Activated CD8-positive, alpha-beta memory T cell treated with anti-CD3 and anti-CD28 coated beads, Interleukin-2, amount 10 ng/mL, durations not matched to agents 7 days and 5 days (primary cell): ENCODE results near the gene IFNGR1. TPM values are rescaled to one million over a fixed set of nuclear protein-coding genes. Genes with fewer than 3 reads are reported as not detected.

Experiments used
- ATAC-seq: fragments of 150-1000 bp; cut with Tn5 transposase; one replicate; pipeline ENCODE4 v1.10.0; 2021; ENCODE audit warnings: moderate library complexity
- CTCF ChIA-PET: fragments of 350-600 bp; sonication (Branson Sonifier 250); formaldehyde crosslinking; loops from one replicate; lab custom pipeline; 2021; ENCODE audit warnings: antibody characterized with exemption; lab: Charles Lee
- DNase-seq: peaks from one replicate; pipeline ENCODE4 v3.0.0-alpha.2; 2020
- H3K27ac Mint-ChIP-seq: one replicate; pipeline ENCODE4 v1.8.0; 2021; ENCODE audit warnings: mild to moderate bottlenecking, mixed read lengths
- H3K27me3 Mint-ChIP-seq: one replicate; pipeline ENCODE4 v1.8.0; 2021; ENCODE audit warnings: mixed read lengths
- H3K36me3 Mint-ChIP-seq: one replicate; pipeline ENCODE4 v1.8.0; 2021; ENCODE audit warnings: mild to moderate bottlenecking, mixed read lengths
- H3K4me1 Mint-ChIP-seq: one replicate; pipeline ENCODE4 v1.8.0; 2021; ENCODE audit warnings: mixed read lengths
- H3K4me3 Mint-ChIP-seq: one replicate; pipeline ENCODE4 v1.8.0; 2021; ENCODE audit warnings: mild to moderate bottlenecking, moderate library complexity, mixed read lengths
- H3K9me3 Mint-ChIP-seq: one replicate; pipeline ENCODE4 v1.8.0; 2022; ENCODE audit warnings: low read depth, mixed read lengths
- total RNA-seq, 2 experiments: library from RNA; stranded (reverse); gene quantifications; one replicate each; pipeline ENCODE4 v1.2.3, GENCODE V29; 2021

Gene IFNGR1
- total RNA-seq, 2 experiments from 2014 or later: 13.3 to 18.2 TPM

DNA sequence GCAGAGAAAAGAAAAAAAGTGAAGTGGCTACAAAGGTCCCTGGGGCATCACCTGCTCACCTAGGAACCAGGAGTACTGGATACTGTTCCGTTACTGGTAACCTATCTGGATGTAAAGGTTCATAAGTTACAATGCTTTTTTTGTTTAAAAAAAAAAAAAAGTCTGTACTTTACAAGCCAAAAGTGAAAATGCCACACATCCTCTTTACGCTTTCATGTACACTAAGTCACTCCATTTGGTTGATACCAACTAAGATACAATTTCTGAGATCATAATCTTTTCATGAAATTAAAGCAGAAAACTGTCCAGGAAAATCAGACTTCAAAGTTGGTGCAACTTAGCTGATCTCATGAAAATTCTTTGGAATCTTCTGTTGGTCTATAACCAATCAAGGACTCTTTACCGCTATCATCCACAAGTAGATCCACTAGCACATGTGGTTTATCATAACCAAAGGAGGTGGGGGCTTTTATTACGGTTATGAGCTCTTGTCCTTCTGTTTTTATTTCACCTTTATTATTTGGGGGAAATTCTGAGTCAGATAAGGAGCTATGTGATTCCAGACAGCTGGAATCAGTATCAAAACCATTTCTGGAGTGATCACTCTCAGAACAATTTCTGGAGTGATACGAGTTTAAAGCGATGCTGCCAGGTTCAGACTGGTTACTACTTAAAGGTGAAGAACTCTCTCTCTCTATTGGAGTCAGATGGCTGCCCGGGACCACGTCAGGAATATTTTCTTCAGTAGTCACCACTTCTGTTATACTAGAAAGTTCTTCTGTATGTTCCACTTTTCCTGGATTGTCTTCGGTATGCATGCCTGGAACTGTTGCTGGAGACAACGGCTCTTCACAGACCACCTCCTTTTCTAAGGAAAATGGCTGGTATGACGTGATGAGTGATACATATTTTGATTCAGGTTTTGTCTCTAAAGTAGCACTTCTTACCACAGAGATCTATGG is 21.2 kb downstream of the IFNGR1 start:
- Mint-ChIP-seq H3K27ac (no peak overlapping the region), H3K27me3 (no peaks in the 10 kb centered on the region), H3K36me3 (peaks cover 30% of the 10 kb centered on the region), H3K4me3 (no peak overlapping the region), H3K9me3 (no peaks in the 10 kb centered on the region), H3K4me1 (no peaks in the 10 kb centered on the region)
- DNase-seq: no peak
- CTCF ChIA-PET: no interaction called here
- no peak for ATAC-seq

DNA sequence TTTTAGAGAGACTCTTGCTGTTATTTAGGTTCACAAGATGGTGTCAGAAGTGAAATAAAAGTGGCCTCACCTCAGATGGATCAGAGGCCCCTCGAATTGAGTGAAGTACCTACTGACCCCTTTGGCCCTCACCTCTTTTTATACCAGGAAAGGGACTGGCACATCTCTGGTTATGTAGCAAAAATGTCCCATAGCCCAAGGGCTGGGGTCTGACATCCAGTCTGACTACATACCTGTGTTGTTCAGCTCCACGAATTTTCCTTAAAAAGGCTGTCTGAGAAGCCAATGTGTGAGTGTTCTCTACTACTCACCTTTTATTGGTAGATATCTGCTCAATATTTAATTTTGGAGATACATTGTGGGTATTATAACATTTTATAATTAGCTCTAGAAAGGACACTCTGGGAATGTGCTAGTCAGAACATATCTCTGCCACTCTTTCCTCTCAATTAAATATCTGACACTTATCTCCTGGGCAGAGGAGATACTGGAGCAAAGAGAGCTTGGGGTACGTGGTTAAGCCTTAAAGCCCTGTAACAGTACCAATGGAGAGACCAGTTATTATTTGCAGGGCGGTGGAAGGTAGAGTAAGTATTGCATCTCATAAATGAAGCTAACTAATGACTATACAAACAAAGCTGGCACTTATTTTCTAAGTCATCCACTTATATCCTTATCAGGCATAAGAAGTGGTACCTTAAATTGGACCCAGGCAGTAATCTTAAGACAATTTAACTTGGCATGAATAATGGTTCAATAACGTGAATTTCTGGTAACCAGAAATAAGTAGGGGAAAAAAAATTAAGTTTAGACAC is 25.7 kb downstream of the IFNGR1 start:
- CTCF ChIA-PET: interaction anchor here (0.7 kb wide), 1 partner anchor 20 kb away, joined by 4 read pairs; no protein-coding TSS in a partner anchor
- H3K27me3 Mint-ChIP-seq: no peaks in the 10 kb centered on the region
- H3K4me3 Mint-ChIP-seq: no peak overlapping the region
- peaks cover 20% of the 10 kb centered on the region for H3K36me3 Mint-ChIP-seq
- ATAC-seq (no peak), DNase-seq (no peak)
- H3K27ac Mint-ChIP-seq: no peak overlapping the region
- H3K9me3 Mint-ChIP-seq: peaks cover 7% of the 10 kb centered on the region
- no peaks in the 10 kb centered on the region for H3K4me1 Mint-ChIP-seq

DNA sequence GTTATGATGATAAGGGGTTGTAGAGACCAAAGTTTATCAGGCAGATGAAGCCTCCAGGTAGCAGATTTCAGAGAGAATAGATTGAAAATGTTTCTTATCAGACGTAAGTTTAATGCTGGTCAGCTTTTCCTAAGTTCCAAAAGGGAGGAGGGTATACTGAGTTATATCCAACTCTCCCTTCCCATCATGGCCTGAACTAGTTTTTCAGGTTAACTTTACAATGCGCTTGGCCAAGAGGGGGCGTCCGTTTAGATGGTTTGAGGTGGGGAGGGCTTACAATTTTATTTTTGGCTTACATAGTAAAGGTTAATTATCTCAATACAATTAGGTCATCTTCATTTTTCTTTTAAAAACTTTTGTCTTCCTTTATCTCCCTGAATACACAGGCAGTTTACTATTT is 26.4 kb downstream of the IFNGR1 start:
- CTCF ChIA-PET: no interaction called here
- Mint-ChIP-seq H3K4me1 (no peaks in the 10 kb centered on the region), H3K9me3 (peaks cover 7% of the 10 kb centered on the region)

DNA sequence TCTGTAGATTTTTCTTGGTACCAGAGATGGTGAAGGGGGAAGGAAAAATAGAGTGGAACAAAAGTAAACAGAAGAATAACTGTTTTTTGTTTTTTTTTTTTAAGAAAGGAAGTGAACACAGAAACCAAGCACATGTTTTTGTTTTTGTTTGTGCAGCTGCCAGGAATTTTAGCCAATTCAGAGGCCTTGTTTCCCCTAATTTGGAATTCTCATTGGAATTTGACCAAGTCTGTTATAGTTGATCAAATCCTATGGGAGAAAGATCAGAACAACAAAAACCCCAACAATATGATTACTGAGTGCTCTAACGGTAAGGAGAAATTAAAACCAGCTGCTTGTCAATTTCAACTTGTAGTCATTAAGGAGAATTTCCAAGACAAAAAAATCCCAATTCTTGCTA is 27.5 kb downstream of the IFNGR1 start:
- Mint-ChIP-seq H3K36me3 (peaks cover 11% of the 10 kb centered on the region), H3K4me3 (no peak overlapping the region), H3K9me3 (peaks cover 8% of the 10 kb centered on the region), H3K4me1 (no peaks in the 10 kb centered on the region), H3K27me3 (no peaks in the 10 kb centered on the region), H3K27ac (no peak overlapping the region)
- CTCF ChIA-PET: no interaction called here
- DNase-seq: no peak
- no peak for ATAC-seq

More for the DNA sequence above, 26.4 kb downstream of the IFNGR1 start:
- no peak for ATAC-seq
- Mint-ChIP-seq H3K27ac (no peak overlapping the region), H3K4me3 (no peak overlapping the region), H3K27me3 (no peaks in the 10 kb centered on the region), H3K36me3 (peaks cover 15% of the 10 kb centered on the region)
- no peak for DNase-seq

DNA sequence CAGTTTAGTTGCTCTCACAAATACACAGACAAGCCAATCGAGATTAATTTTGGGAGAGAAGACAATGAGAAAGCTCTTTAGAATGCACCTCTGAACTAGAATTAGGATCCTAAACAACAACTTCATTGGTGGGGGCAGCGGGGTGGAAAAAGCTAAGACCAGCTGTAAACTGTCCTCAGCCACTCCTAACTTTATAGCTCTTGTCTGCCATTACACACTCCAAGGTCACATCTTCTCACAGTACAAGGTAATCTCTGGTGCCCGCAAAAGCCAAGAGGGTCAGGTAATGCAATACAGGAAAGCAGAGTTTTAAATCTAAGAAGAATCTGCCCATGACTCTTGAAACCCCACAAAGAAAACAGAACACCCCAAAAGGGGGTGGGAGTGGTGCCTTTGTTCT is 27.9 kb downstream of the IFNGR1 start:
- ATAC-seq (no peak), DNase-seq (no peak)
- no peaks in the 10 kb centered on the region for H3K4me1 Mint-ChIP-seq
- no peaks in the 10 kb centered on the region for H3K27me3 Mint-ChIP-seq
- peaks cover 11% of the 10 kb centered on the region for H3K9me3 Mint-ChIP-seq
- CTCF ChIA-PET: no interaction called here
- no peak overlapping the region for H3K27ac Mint-ChIP-seq
- no peak overlapping the region for H3K4me3 Mint-ChIP-seq
- H3K36me3 Mint-ChIP-seq: peaks cover 10% of the 10 kb centered on the region

DNA sequence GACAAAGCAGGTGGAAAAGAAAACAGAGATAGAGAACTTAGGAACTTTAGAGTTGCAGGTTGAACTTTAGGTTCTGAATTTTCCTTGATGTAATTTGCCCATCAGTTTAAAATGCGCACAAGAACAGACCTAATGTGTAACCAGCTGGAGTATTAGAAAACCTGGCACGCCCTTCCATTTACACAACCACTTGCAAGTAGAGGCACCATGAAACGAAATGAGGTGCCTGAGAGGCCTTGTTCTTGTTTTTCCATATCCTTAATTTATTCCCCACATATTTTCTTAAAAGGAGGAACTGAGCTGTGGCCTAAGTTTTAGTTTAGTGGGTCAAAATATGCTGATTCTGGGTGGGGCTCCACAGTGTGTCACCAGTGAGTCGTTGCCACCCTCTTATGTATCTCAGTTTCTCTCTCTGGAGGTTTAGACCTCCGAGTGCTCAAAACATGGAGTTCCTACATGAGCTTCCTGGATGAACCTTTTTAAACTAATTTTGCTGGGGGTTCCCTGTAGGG is 28.5 kb downstream of the IFNGR1 start:
- CTCF ChIA-PET: no interaction called here
- H3K27ac Mint-ChIP-seq: no peak overlapping the region
- DNase-seq (no peak), ATAC-seq (no peak)
- peaks cover 14% of the 10 kb centered on the region for H3K9me3 Mint-ChIP-seq
- H3K4me3 Mint-ChIP-seq: no peak overlapping the region
- peaks cover 6% of the 10 kb centered on the region for H3K36me3 Mint-ChIP-seq
- H3K4me1 Mint-ChIP-seq: no peaks in the 10 kb centered on the region
- H3K27me3 Mint-ChIP-seq: no peaks in the 10 kb centered on the region

DNA sequence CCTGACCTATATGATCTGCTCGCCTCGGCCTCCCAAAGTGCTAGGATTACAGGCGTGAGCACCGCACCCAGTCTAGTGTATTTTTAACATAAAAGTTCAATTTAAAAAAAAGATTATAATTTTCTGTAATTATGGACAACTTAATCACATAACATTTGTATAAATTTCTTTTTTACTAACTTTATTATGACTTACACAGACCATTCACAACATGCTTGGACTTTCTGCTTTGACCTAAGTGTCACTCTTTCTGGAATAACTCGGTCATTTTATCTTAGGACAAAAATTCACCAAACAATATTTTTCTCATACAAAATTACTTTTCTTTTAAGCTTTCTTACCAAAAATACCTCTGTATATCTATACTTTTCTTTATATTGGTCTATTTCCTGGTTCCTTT is 30.3 kb downstream of the IFNGR1 start:
- no peak overlapping the region for H3K27ac Mint-ChIP-seq
- H3K36me3 Mint-ChIP-seq: peaks cover 11% of the 10 kb centered on the region
- H3K4me3 Mint-ChIP-seq: no peak overlapping the region
- no peak for DNase-seq
- no peak for ATAC-seq
- no peaks in the 10 kb centered on the region for H3K4me1 Mint-ChIP-seq
- CTCF ChIA-PET: no interaction called here
- H3K27me3 Mint-ChIP-seq: no peaks in the 10 kb centered on the region
- H3K9me3 Mint-ChIP-seq: peaks cover 19% of the 10 kb centered on the region

DNA sequence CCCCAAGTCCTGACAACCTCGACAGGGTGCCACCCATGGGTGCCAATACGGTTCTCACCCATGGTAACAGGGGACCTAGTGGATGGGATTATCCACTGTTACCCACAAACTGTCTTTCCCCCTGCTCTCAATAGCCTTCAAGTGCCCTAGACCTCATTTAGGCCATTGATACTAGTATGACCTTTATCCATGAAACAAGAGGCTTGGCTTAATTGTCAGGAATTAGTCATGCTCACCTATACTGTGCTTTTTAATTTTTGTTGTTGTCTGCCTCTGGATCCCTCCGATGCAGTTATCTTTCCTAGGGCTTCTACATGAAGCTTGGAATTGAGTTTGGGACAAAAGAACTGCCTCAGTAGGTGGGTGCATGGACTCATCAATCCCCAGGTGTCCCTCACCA is 33.9 kb downstream of the IFNGR1 start:
- Mint-ChIP-seq H3K4me1 (no peaks in the 10 kb centered on the region), H3K27ac (no peak overlapping the region), H3K9me3 (peaks cover 30% of the 10 kb centered on the region), H3K4me3 (no peak overlapping the region), H3K27me3 (no peaks in the 10 kb centered on the region), H3K36me3 (peaks cover 18% of the 10 kb centered on the region)
- DNase-seq (no peak), ATAC-seq (no peak)
- CTCF ChIA-PET: no interaction called here

DNA sequence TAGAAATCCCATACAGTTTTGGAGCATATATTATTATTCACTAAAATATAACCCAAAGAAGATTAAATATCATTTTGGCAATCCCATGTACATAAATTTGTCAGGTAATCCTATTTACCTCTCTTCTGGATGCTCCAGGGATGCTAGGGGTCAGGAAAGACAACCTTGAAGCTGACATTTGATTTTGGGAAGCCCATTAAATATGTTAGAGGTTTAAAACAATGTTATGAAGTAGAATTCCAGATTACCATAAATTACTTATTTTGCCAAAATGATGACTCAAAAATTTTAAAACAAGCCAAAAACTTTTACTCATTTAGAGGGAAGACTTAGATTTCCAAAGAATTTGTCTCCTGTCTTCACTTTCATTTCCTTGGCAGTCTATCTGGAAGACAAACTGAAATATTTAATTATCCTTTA is 36.5 kb downstream of the IFNGR1 start:
- H3K27me3 Mint-ChIP-seq: no peaks in the 10 kb centered on the region
- no peak overlapping the region for H3K27ac Mint-ChIP-seq
- H3K4me1 Mint-ChIP-seq: no peaks in the 10 kb centered on the region
- CTCF ChIA-PET: no interaction called here
- ATAC-seq (no peak), DNase-seq (no peak)
- no peak overlapping the region for H3K4me3 Mint-ChIP-seq
- peaks cover 35% of the 10 kb centered on the region for H3K9me3 Mint-ChIP-seq
- H3K36me3 Mint-ChIP-seq: peaks cover 16% of the 10 kb centered on the region

DNA sequence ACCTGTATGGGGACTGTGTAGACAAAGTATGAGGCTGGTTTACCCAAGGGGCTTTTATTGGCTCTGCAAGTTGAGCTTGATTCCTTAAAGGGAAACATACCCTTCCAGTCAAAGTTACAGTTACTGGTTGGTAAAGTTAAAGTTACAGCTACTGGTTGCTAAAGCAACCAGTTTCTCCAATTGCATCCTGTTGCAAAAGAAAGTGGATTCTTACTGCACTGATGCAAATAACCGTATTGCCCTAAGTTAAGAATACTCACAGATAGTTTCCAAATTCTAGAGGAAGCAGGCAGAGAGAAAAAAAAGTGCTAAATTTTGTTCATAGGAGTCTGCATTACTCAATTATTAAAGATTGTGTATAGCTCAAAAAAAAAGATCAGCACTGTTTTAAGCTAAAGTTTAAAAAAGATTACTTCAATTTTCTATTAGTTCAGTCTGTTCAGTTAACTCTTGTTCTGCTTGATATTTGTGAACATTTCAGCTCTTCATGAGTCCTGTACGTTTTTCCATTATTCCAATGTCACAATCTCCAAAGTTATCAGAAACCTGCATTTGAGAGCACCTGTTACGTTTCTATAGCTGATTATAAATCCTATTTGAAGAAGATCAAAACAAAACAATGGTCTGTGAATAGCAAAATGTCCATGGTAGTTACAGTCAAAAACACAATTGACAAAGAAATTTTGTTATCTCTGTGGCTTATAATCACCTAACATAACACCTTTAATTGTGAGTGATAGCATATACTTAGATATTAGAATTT is 37.1 kb downstream of the IFNGR1 start:
- DNase-seq (no peak), ATAC-seq (no peak)
- CTCF ChIA-PET: no interaction called here
- Mint-ChIP-seq H3K4me3 (no peak overlapping the region), H3K36me3 (peaks cover 16% of the 10 kb centered on the region), H3K4me1 (no peaks in the 10 kb centered on the region), H3K27me3 (no peaks in the 10 kb centered on the region), H3K27ac (no peak overlapping the region), H3K9me3 (peaks cover 35% of the 10 kb centered on the region)

DNA sequence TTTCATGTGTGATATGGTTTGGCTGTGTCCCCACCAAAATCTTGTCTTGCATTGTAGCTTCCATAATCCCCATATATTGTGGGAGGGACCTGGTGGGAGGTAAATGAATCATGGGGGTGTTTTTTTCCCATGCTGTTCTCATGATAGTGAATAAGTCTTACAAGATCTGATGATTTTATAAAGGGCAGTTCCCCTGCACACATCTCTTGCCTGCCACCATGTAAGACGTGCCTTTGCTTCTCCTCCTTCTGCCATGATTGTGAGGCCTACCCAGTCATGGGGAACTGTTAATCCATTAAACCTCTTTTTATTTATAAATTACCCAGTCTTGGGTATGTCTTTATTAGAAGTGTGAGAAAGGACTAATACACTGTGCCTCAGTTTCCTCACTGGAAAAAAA is 41.6 kb downstream of the IFNGR1 start:
- Mint-ChIP-seq H3K9me3 (peaks cover 21% of the 10 kb centered on the region), H3K4me1 (no peaks in the 10 kb centered on the region), H3K27ac (no peak overlapping the region), H3K27me3 (peaks cover 11% of the 10 kb centered on the region), H3K36me3 (peaks cover 12% of the 10 kb centered on the region), H3K4me3 (no peak overlapping the region)
- CTCF ChIA-PET: no interaction called here
- ATAC-seq (no peak), DNase-seq (no peak)

DNA sequence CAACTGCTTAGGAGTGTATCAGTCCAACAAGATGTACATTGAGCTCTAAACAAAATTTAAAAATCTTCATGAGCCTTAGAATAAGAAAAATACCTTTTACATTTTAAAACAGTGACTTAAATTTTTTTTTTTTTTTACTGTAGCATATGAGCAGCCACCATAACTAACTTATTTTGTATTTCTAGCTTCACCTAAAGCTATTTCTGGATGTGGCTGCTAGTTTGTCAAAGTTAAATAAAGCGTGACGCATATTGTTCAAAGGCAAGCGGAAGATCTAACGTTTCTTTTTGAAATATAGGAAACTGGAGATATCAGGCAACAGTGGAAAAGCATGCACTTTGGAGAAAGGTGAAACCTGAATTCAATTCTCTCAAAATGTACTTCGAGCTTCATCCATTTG is 42.5 kb downstream of the IFNGR1 start:
- Mint-ChIP-seq H3K4me1 (no peaks in the 10 kb centered on the region), H3K27ac (no peak overlapping the region), H3K27me3 (peaks cover 15% of the 10 kb centered on the region), H3K36me3 (peaks cover 10% of the 10 kb centered on the region), H3K4me3 (no peak overlapping the region), H3K9me3 (peaks cover 16% of the 10 kb centered on the region)
- DNase-seq: no peak
- CTCF ChIA-PET: no interaction called here
- ATAC-seq: no peak

DNA sequence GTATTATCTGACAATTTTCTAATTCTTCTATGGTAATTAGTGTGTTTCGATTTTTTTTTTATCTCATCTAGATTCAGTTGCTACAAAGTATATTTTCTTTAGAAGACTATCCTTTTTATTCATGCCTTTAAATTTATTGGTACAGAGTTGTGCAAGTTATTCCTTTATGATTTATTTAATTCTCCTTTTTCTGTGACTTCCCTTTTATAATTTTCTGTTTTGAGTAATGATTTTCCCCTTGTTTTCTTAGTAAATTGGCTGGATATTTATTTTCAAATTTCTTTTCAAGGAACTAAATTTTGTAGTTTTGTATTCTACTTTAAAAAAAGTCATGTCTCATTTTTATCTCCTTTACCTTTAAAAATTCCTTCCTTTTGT is 43.3 kb downstream of the IFNGR1 start:
- no peak for ATAC-seq
- DNase-seq: no peak
- peaks cover 13% of the 10 kb centered on the region for H3K9me3 Mint-ChIP-seq
- peaks cover 9% of the 10 kb centered on the region for H3K36me3 Mint-ChIP-seq
- peaks cover 15% of the 10 kb centered on the region for H3K27me3 Mint-ChIP-seq
- H3K4me3 Mint-ChIP-seq: no peak overlapping the region
- H3K4me1 Mint-ChIP-seq: no peaks in the 10 kb centered on the region
- H3K27ac Mint-ChIP-seq: no peak overlapping the region
- CTCF ChIA-PET: interaction anchor here (1.1 kb wide), 1 partner anchor 11 kb away, joined by 3 read pairs; no protein-coding TSS in a partner anchor
